GM04504 (cell line): ENCODE measurements around the gene DGKB.

Experiments used
- DNase-seq: peaks from one replicate; pipeline ENCODE4 v3.0.0-alpha.2; 2012; ENCODE audit warnings: low read depth

The DGKB gene

GRCh38 chr7:14760730-14761478 lies 141.6 kb downstream of the DGKB start:
- DNase-seq, result no peak

GRCh38 chr7:14759785-14760184 lies 142.8 kb downstream of the DGKB start:
- DNase-seq, result no peak

- DNase-seq, result no peak
Observed at GRCh38 chr7:14754631-14755030, 147.9 kb downstream of the DGKB start.

GRCh38 chr7:14752301-14752700 lies 150.2 kb downstream of the DGKB start:
- no peak for DNase-seq

- no peak for DNase-seq
Observed at GRCh38 chr7:14751461-14751860, 151.1 kb downstream of the DGKB start.

GRCh38 chr7:14748461-14748860 lies 154.1 kb downstream of the DGKB start:
- peak; percentile 68 for DNase-seq

GRCh38 chr7:14747701-14748100 lies 154.8 kb downstream of the DGKB start:
- DNase-seq, result no peak

- no peak for DNase-seq
Observed at GRCh38 chr7:14745076-14745475, 157.5 kb downstream of the DGKB start.

- no peak for DNase-seq
Observed at GRCh38 chr7:14740606-14741005, 161.9 kb downstream of the DGKB start.

GRCh38 chr7:14739841-14740185 lies 162.7 kb downstream of the DGKB start:
- no peak for DNase-seq

- no peak for DNase-seq
Observed at GRCh38 chr7:14739168-14739840, 163.2 kb downstream of the DGKB start.

- no peak for DNase-seq
Observed at GRCh38 chr7:14738086-14738485, 164.5 kb downstream of the DGKB start.

GRCh38 chr7:14734839-14735321 lies 167.7 kb downstream of the DGKB start:
- no peak for DNase-seq

- peak; percentile 36 for DNase-seq
Observed at GRCh38 chr7:14720785-14721184, 181.8 kb downstream of the DGKB start.

- no peak for DNase-seq
Observed at GRCh38 chr7:14717816-14718215, 184.7 kb downstream of the DGKB start.

- DNase-seq, result no peak
Observed at GRCh38 chr7:14717169-14717568, 185.4 kb downstream of the DGKB start.

GRCh38 chr7:14714161-14714728 lies 188.3 kb downstream of the DGKB start:
- no peak for DNase-seq

GRCh38 chr7:14698239-14698638 lies 204.3 kb downstream of the DGKB start:
- no peak for DNase-seq

- no peak for DNase-seq
Observed at GRCh38 chr7:14697684-14698083, 204.9 kb downstream of the DGKB start.

- peak; percentile 6 for DNase-seq
Observed at GRCh38 chr7:14691597-14692203, 210.9 kb downstream of the DGKB start.

GRCh38 chr7:14691034-14691433 lies 211.5 kb downstream of the DGKB start:
- DNase-seq, result no peak

GRCh38 chr7:14690486-14690885 lies 212.1 kb downstream of the DGKB start:
- DNase-seq, result no peak

GRCh38 chr7:14690075-14690474 lies 212.5 kb downstream of the DGKB start:
- no peak for DNase-seq
